Endothelial cell of umbilical vein (primary cell): ENCODE results near the gene RAB40B. TPM values are rescaled to one million over a fixed set of nuclear protein-coding genes. Genes with fewer than 3 reads are reported as not detected.

Experiments
- BruUV-seq: library from RNA; stranded (reverse); fragments of 400-500 nt; replicated peaks from 2 replicates; lab custom pipeline; 2021; lab: Mats Ljungman, UMichigan
- CTCF ChIA-PET: fragments of 300-600, 350-600 bp; sonication (Branson Sonifier 250); formaldehyde crosslinking; loops from one replicate; lab custom pipeline; 2021; ENCODE audit warnings: antibody characterized with exemption, inconsistent platforms; lab: Charles Lee
- POLR2A ChIA-PET: fragments of 300-600, 350-600 bp; sonication (Branson Sonifier 250); formaldehyde crosslinking; loops from one replicate; lab custom pipeline; 2021; ENCODE audit warnings: antibody characterized with exemption, inconsistent platforms; lab: Charles Lee
- DNase-seq: peaks from one replicate; pipeline ENCODE4 v3.0.0-alpha.2; 2011; ENCODE audit warnings: low read depth, low spot score
- FAIRE-seq: peaks from 2 replicates; lab custom pipeline; 2011; peaks lifted over from hg19 to GRCh38; lab: Jason Lieb, UNC
- H2AFZ ChIP-seq: 2 replicates; pipeline ENCODE4 v1.6.0; 2012; ENCODE audit warnings: low read depth, low read length, control low read depth, inconsistent platforms
- H3K27ac ChIP-seq: 2 replicates; pipeline ENCODE4 v1.5.1; 2011; ENCODE audit warnings: low read depth, mild to moderate bottlenecking, control low read depth, low read length, moderate library complexity; ENCODE audit not compliant: insufficient read depth
- H3K27me3 ChIP-seq, 2 experiments: 2 replicates each; pipeline versions ENCODE4 v1.6.0 to v1.6.1; 2011; ENCODE audit warnings: low read length in 2 of 2, mixed read lengths in 1 of 2; ENCODE audit not compliant: control insufficient read depth in 2 of 2, insufficient read depth in 2 of 2
- H3K36me3 ChIP-seq, 2 experiments: 2 replicates in 1 of 2; 3 replicates in 1 of 2; pipeline ENCODE4 v1.5.1; 2011; ENCODE audit warnings: low read length in 2 of 2, mild to moderate bottlenecking in 1 of 2, moderate library complexity in 1 of 2; ENCODE audit not compliant: control insufficient read depth in 2 of 2, insufficient read depth in 2 of 2; ENCODE audit errors: extremely low read depth in 1 of 2
- H3K4me1 ChIP-seq: 3 replicates; pipeline ENCODE4 v1.5.1; 2011; ENCODE audit warnings: mild to moderate bottlenecking, low read length; ENCODE audit not compliant: control insufficient read depth, insufficient read depth; ENCODE audit errors: extremely low read depth
- H3K4me2 ChIP-seq: 2 replicates; pipeline ENCODE4 v1.6.1; 2011; ENCODE audit warnings: low read length, control low read depth, mixed read lengths; ENCODE audit not compliant: insufficient read depth
- H3K4me3 ChIP-seq, 3 experiments: fragments of 200-600 bp in 1 of 3; sonication (generic), shearing (Covaris generic) in 1 of 3; replicated peaks in 1 of 3; 2 replicates each; pipeline ENCODE4 v1.5.1; 2011 to 2016; ENCODE audit warnings: control low read depth in 3 of 3, low read length in 3 of 3, mild to moderate bottlenecking in 2 of 3, inconsistent platforms in 1 of 3, low read depth in 1 of 3, moderate library complexity in 1 of 3; ENCODE audit not compliant: insufficient read depth in 1 of 3
- H3K79me2 ChIP-seq: 2 replicates; pipeline ENCODE4 v1.6.0; 2012; ENCODE audit warnings: low read length, inconsistent platforms; ENCODE audit not compliant: control insufficient read depth, insufficient read depth
- H3K9ac ChIP-seq: replicated peaks from 2 replicates; pipeline ENCODE3; 2011; ENCODE audit warnings: low read length, control low read depth; ENCODE audit not compliant: insufficient read depth; ENCODE audit errors: extremely low read depth
- H3K9me1 ChIP-seq: replicated peaks from 3 replicates; pipeline ENCODE4 v1.6.0; 2011; ENCODE audit warnings: mild to moderate bottlenecking, low read length; ENCODE audit not compliant: control insufficient read depth, insufficient read depth; ENCODE audit errors: extremely low read depth
- H3K9me3 ChIP-seq: replicated peaks from 2 replicates; pipeline ENCODE4 v1.5.1; 2012; ENCODE audit warnings: low read length, inconsistent platforms; ENCODE audit not compliant: control insufficient read depth, insufficient read depth
- H4K20me1 ChIP-seq: replicated peaks from 2 replicates; pipeline ENCODE3; 2011; ENCODE audit warnings: mild to moderate bottlenecking, low read length; ENCODE audit not compliant: control insufficient read depth, insufficient read depth; ENCODE audit errors: extremely low read depth
- EZH2 ChIP-seq: IDR thresholded peaks from 2 replicates; pipeline ENCODE4 v1.6.1; 2012; ENCODE audit warnings: borderline replicate concordance, low read depth, mild to moderate bottlenecking, moderate library complexity, low read length, inconsistent platforms; ENCODE audit not compliant: severe bottlenecking
- FOS ChIP-seq: IDR thresholded peaks from 2 replicates; pipeline ENCODE4 v1.6.1; 2011; ENCODE audit warnings: mild to moderate bottlenecking, low read length, moderate library complexity, borderline replicate concordance; ENCODE audit not compliant: insufficient read depth
- GATA2 ChIP-seq: IDR thresholded peaks from 2 replicates; pipeline ENCODE4 v1.7.0; 2011; ENCODE audit warnings: low read depth, mild to moderate bottlenecking, moderate library complexity, mixed read lengths, low read length; ENCODE audit not compliant: insufficient read length, insufficient read depth
- JUN ChIP-seq: IDR thresholded peaks from 2 replicates; pipeline ENCODE4 v1.6.1; 2011; ENCODE audit warnings: borderline replicate concordance, low read depth; ENCODE audit not compliant: insufficient read length, insufficient read depth
- MYC ChIP-seq: IDR thresholded peaks from one replicate; pipeline ENCODE4 v1.6.1; 2011; ENCODE audit warnings: mild to moderate bottlenecking, low read depth, low read length
- POLR2A ChIP-seq: IDR thresholded peaks from 2 replicates; pipeline ENCODE4 v1.6.1; 2012; ENCODE audit warnings: low read depth, mild to moderate bottlenecking, control low read depth, low read length
- POLR2AphosphoS5 ChIP-seq: IDR thresholded peaks from 2 replicates; pipeline ENCODE4 v1.6.1; 2012; ENCODE audit warnings: low read depth, mild to moderate bottlenecking, control low read depth, low read length, moderate library complexity; ENCODE audit not compliant: insufficient read depth
- dilution Hi-C: fragments of 300-500 bp; cut with MboI; formaldehyde crosslinking; loops from one replicate; pipeline ENCODE4 v1.15.0; 2019; ENCODE audit warnings: low sequenced_read_pairs; ENCODE audit not compliant: extremely low pct_ligation_motif_present
- intact Hi-C: fragments of 100-400 bp; cut with micrococcal nuclease; formaldehyde crosslinking; loops from one replicate; pipeline ENCODE4 v1.10.0; 2022
- polyA plus RNA-seq, 4 experiments: library from polyadenylated mRNA; depleted of rRNA in 3 of 4; stranded (reverse) in 3 of 4; unstranded in 1 of 4; fragments of >200 nt; gene quantifications; 2 replicates each; pipeline versions ENCODE4 v1.2.1 to v1.2.3, GENCODE V29; 2011 to 2012; ENCODE audit warnings: missing spikeins in 1 of 4
- total RNA-seq: library from RNA; stranded (reverse); gene quantifications from 2 replicates; pipeline ENCODE4 v1.2.3, GENCODE V29; 2021
- TF ChIP-seq, protein P1 (sequence below), 2 donors: IDR thresholded peaks; 1 replicate in 1 of 2; 2 replicates in 1 of 2; pipeline ENCODE4 v1.5.1; 2011; ENCODE audit warnings: low read length in 2 of 2, mild to moderate bottlenecking in 2 of 2, moderate library complexity in 2 of 2, control low read depth in 1 of 2, inconsistent platforms in 1 of 2, low read depth in 1 of 2; ENCODE audit not compliant: insufficient read depth in 1 of 2; ENCODE audit errors: extremely low read depth in 1 of 2
- TF ChIP-seq, protein P2 (sequence below): IDR thresholded peaks from 2 replicates; pipeline ENCODE4 v1.6.1; 2011; ENCODE audit not compliant: insufficient read depth, insufficient read length

The RAB40B gene
- total and polyA plus RNA-seq, 2 donors (not counting 3 experiments of a cell fraction or from before 2014, with no cell fraction given) = 5.5 to 9.3 TPM

DNA sequence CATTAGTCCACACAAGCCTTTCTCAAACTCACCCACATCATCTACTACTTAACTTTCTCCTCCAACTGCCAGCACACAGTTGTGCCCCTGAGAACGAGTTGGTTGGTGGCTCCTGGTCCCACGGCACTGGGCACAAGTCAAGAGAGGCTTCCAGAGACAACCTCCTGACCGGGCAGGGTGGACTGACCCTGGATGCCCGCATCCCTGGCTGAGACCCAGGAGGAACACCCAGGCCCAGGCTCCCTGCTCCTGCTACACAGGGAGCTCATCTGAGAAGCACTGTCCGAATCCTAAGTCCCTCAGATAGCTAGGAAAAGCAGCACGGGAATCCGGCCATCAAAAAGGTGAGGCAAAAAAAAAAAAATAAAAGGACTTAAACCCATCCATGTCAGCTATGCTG lies 79.3 kb downstream of the RAB40B start:
- Histone ChIP-seq H4K20me1 (no peaks in the 10 kb centered on the region), H3K9me3 (no peaks in the 10 kb centered on the region), H3K36me3 (peaks cover 18 to 42% of the 10 kb centered on the region in 2 experiments), H3K79me2 (no peaks in the 10 kb centered on the region), H3K4me1 (no peaks in the 10 kb centered on the region), H3K4me2 (no peak overlapping the region), H3K4me3 (no peak overlapping the region), H3K9ac (no peak overlapping the region), H3K27ac (no peak overlapping the region), H3K27me3 (no peaks in the 10 kb centered on the region), H2AFZ (no peak overlapping the region), H3K9me1 (no peaks in the 10 kb centered on the region)
- TF ChIP-seq, protein P1, sequence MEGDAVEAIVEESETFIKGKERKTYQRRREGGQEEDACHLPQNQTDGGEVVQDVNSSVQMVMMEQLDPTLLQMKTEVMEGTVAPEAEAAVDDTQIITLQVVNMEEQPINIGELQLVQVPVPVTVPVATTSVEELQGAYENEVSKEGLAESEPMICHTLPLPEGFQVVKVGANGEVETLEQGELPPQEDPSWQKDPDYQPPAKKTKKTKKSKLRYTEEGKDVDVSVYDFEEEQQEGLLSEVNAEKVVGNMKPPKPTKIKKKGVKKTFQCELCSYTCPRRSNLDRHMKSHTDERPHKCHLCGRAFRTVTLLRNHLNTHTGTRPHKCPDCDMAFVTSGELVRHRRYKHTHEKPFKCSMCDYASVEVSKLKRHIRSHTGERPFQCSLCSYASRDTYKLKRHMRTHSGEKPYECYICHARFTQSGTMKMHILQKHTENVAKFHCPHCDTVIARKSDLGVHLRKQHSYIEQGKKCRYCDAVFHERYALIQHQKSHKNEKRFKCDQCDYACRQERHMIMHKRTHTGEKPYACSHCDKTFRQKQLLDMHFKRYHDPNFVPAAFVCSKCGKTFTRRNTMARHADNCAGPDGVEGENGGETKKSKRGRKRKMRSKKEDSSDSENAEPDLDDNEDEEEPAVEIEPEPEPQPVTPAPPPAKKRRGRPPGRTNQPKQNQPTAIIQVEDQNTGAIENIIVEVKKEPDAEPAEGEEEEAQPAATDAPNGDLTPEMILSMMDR (IDR thresholded peaks at IDR 0.05; ENCODE audit: extremely low read depth in 1 of 2, insufficient read depth in 1 of 2, low read depth in 1 of 2, low read length in 2 of 2) = no peak
- TF ChIP-seq EZH2 (no peak), POLR2A (no peak), FOS (no peak), POLR2AphosphoS5 (no peak), JUN (no peak), MYC (no peak), GATA2 (no peak)
- TF ChIP-seq, protein P2, sequence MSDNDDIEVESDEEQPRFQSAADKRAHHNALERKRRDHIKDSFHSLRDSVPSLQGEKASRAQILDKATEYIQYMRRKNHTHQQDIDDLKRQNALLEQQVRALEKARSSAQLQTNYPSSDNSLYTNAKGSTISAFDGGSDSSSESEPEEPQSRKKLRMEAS = no peak
- FAIRE-seq (no peak), DNase-seq (no peak)
- intact Hi-C loops = no loop called here
- dilution Hi-C loops = no loop called here
- no TSS peak for BruUV-seq
- ChIA-PET POLR2A (interaction anchor here (0.7 kb wide), 1 partner anchor 326 kb away, joined by 3 read pairs; no protein-coding TSS in a partner anchor), CTCF (no interaction called here)
